ENCODE results near the gene PRKG1. TPM values are rescaled to one million over a fixed set of nuclear protein-coding genes. Genes with fewer than 3 reads are reported as not detected.
"Not testable (repeated sequence)": the region's sequence is repeated elsewhere in the genome, so short reads cannot be mapped to it uniquely, and the experiment has no call there.

PRKG1 gene
- polyA plus RNA-seq, 4 donors: 12.7 to 21.2 (median 15.0) TPM

GRCh38 chr10:51367694-51368093 lies 293.4 kb downstream of the PRKG1 start:
- no peak for DNase-seq (ENCODE audit: low read depth in 4 of 4, low spot score in 3 of 4)

- no peak for DNase-seq (ENCODE audit: low read depth in 4 of 4, low spot score in 3 of 4)
These were observed 294.7 kb downstream of the PRKG1 start for GRCh38 chr10:51368943-51369342.

GRCh38 chr10:51369903-51370302 lies 295.6 kb downstream of the PRKG1 start:
- no peak for DNase-seq (ENCODE audit: low read depth in 4 of 4, low spot score in 3 of 4)

GRCh38 chr10:51371743-51372142 lies 297.5 kb downstream of the PRKG1 start:
- DNase-seq (ENCODE audit: low read depth in 4 of 4, low spot score in 3 of 4): no peak

GRCh38 chr10:51375790-51376189 lies 301.5 kb downstream of the PRKG1 start:
- DNase-seq (ENCODE audit: low read depth in 4 of 4, low spot score in 3 of 4): no peak

GRCh38 chr10:51377070-51377931 lies 303.0 kb downstream of the PRKG1 start:
- no peak for DNase-seq (ENCODE audit: low read depth in 4 of 4, low spot score in 3 of 4)

DNA sequence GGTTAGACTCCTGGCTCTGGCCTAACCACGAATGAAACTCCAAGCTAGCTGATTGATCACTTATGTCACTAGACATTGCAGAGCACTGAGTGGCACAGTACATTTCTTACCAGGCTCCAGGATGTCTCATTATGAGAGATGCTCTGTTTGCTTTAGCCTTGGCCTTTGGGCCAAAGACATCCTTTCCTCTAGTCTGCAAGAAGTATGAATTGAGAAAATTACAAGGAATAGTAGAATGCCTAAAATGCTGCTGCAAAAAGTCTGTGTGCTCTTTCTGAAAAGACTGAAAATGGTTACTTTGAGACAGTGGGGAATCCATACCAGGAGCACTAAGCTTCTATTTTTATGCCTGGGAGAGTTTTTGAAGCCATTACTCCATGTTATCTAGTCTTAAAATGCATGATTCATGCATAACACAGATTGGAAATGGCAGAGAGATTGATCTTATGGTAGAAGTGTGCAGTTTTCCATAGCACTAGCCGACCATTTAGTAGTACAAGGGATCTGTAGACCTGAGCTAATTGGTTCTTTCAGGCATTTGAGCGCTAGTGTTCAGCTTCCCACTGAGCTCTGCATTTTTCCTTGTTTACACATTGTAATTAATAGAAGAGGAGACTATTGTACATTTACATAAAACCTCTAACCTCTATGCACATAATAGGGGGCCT lies 303.8 kb downstream of the PRKG1 start:
- DNase-seq (ENCODE audit: low read depth in 4 of 4, low spot score in 3 of 4): no peak

DNA sequence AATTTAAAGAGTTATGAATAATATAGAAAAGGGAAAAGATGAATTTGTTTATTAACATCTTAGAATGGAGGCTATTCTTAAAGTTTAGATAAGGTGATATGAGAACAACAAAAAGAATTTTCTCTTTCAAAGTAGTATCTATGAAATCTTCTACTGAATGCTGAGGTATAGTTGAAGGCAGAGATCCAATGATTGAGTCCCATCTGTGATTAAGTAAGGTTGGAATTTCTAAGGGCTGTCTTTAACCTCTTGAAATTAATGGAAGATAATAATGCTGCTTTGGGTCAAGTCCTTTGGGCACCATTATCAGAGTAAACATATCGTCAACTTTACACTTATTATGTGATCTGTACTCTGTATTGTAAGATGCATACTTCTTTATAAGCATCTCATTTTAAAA lies 307.9 kb downstream of the PRKG1 start:
- no peak for DNase-seq (ENCODE audit: low read depth in 4 of 4, low spot score in 3 of 4)

- no peak for DNase-seq (ENCODE audit: low read depth in 4 of 4, low spot score in 3 of 4)
These were observed 310.7 kb downstream of the PRKG1 start for GRCh38 chr10:51384971-51385370.

DNA sequence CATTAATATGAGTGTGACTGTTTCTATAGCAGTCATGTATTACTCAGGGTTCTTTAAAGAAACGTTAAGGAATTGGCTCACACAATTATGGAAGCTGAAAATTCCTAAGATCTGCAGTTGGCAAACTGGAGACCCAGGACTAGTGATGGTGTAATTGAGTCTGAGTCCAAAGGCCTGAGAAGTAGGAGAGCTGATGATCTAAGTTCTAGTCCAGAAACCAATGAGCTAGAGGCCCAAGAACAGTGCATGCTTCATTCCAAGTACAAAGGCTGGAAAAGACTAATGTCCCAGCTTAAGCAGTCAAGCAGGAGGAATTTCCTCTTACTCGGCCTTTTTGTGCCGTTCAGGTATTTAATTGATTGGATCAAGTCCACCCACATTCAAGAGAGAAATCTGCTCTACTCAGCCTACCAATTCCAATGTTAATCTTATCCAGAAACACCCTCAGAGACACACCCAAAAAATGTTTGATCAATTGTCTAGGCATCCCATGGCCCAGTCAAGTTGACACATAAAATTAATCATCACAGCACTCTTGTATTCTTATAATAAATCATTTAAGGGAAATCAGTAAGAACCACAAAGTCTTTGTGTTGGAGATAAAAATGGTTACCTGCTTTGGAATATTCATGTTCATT lies 312.1 kb downstream of the PRKG1 start:
- no peak for DNase-seq (ENCODE audit: low read depth in 4 of 4, low spot score in 3 of 4)

GRCh38 chr10:51389415-51390321 lies 315.4 kb downstream of the PRKG1 start:
- DNase-seq (ENCODE audit: low read depth in 4 of 4, low spot score in 3 of 4): no peak

DNA sequence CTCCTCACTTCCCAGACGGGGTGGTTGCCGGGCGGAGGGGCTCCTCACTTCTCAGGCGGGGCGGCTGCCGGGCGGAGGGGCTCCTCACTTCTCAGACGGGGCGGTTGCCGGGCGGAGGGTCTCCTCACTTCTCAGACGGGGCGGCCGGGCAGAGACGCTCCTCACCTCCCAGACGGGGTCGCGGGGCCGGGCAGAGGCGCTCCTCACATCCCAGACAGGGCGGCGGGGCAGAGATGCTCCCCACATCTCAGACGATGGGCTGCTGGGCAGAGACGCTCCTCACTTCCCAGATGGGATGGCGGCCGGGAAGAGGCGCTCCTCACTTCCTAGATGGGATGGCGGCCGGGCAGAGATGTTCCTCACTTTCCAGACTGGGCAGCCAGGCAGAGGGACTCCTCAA lies 318.7 kb downstream of the PRKG1 start:
- DNase-seq (ENCODE audit: low read depth in 4 of 4, low spot score in 3 of 4): not testable (repeated sequence)

DNA sequence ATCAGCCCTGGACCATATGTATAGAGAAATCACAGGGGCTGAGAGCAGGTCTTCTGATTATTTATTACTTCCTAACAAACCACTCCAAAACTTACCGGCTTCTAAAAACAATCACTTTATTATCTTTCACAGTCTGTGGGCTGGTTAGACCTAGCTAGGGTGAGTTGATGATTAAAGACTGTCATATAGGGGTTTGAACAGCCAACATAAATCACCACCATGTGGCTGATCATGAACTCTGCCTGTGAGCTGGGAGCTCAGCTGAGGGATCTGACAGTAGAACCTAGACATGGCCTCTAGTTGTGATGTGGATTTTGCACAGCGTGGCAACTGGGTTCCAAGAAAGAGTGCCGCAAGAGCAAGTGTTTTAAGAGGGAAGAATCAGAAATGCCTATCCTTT lies 319.8 kb downstream of the PRKG1 start:
- DNase-seq (ENCODE audit: low read depth in 4 of 4, low spot score in 3 of 4): no peak

DNA sequence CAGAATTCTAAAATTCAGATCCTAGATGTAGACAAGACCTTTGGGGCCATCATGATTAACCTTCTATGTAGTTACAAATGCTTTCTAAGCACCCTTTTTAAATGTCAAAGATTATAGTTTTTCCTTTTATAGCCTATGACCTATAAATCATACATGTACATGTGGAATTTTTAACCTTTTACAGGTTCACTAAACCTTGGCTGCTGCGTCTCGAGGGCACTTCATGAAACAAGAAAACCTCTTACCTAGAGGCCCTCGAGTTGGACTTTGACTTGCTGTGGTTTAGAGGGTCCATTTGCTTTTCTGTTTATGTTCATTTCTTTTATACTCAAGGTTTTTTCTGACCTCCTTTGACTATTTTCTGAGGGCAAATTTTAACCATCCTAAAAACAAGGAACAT lies 323.0 kb downstream of the PRKG1 start:
- DNase-seq (ENCODE audit: low read depth in 4 of 4, low spot score in 3 of 4): no peak

DNA sequence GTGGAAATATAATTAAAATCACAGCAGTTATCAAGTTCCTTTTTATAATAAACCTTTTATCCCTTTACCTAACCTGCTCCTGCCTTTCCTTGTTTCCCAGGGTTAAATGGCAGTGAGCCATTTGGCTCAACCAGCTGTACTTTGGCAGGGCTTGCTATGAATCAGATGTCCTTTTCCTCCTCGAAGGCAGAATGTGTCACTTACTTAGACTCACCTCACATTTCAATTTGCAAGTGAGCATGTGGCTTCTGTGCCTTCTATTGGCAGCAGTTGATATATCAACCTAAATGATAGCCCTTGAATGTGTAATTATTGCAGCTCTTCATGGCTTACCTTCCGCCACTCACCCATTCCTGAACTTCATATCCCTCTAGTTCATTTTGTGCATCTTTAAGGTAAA lies 323.4 kb downstream of the PRKG1 start:
- DNase-seq (ENCODE audit: low read depth in 4 of 4, low spot score in 3 of 4): no peak

- DNase-seq (ENCODE audit: low read depth in 4 of 4, low spot score in 3 of 4): no peak
These were observed 325.6 kb downstream of the PRKG1 start for GRCh38 chr10:51399840-51400239.

DNA sequence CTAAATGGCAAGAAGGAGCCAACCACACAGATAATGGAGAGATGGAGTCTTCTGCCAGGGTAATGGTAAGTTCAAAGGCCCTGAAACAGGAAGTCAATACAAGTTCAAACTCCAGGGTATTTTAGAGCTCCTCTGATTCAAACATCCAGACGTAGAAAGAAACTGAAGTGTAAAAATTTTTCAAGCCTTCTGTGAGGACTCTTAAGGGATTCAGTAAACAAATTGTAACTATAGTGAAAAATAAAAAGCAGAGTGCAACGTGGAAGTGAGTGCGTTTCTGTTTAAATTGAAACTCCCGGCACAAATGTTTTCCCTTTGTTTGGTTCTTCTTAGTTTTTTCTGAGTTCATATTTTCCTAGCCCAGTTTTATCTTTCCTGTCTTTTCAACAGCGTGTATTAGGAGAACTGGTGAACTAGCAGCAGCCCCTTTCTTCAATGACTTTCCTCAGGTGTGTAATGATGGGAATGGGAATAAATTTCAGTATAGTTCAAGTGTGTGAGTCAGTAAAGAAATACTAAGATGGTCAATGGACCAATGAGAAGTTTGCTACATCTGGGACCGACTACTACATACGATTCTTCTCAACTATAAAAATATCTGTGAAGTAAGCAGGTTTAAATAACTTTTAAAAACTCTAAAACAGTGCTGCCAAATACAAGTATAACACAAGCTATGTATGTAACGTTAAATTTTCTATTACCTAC lies 326.3 kb downstream of the PRKG1 start:
- no peak for DNase-seq (ENCODE audit: low read depth in 4 of 4, low spot score in 3 of 4)

- DNase-seq (ENCODE audit: low read depth in 4 of 4, low spot score in 3 of 4): no peak
These were observed 329.2 kb downstream of the PRKG1 start for GRCh38 chr10:51403521-51403920.

GRCh38 chr10:51405580-51406351 lies 331.5 kb downstream of the PRKG1 start:
- no peak for DNase-seq (ENCODE audit: low read depth in 4 of 4, low spot score in 3 of 4)
